K562 (cell line): Measurements from ENCODE around the gene MCM9. TPM values are rescaled to one million over a fixed set of nuclear protein-coding genes. Genes with fewer than 3 reads are reported as not detected.
A peak's percentile ranks its signal among the peaks of the same experiment; 100 is the strongest.

ENCODE experiments used
- CBX8 ChIP-seq: fragments of 200-600 bp; sonication (generic); IDR thresholded peaks from 2 replicates; pipeline ENCODE4 v1.6.1; 2012; ENCODE audit warnings: borderline replicate concordance, mixed run types, low read depth, mild to moderate bottlenecking, moderate library complexity, mixed read lengths, low read length, control low read depth, inconsistent platforms; ENCODE audit not compliant: poor library complexity, severe bottlenecking; ENCODE audit errors: extremely low read depth
- POLR3G ChIP-seq: IDR thresholded peaks from 2 replicates; pipeline ENCODE4 v1.6.1; 2011; ENCODE audit not compliant: insufficient read length, insufficient replicate concordance; ENCODE audit errors: extremely low read depth
- TOE1 ChIP-seq, 2 experiments: fragments of 450-650 bp in 1 of 2; sonication (generic) in 1 of 2; formaldehyde crosslinking in 1 of 2; IDR thresholded peaks; 2 replicates each; pipeline versions ENCODE4 v1.7.1 to v1.8.0; 2016 to 2022; ENCODE audit warnings: borderline replicate concordance in 2 of 2, mild to moderate bottlenecking in 2 of 2, antibody characterized with exemption in 1 of 2, inconsistent platforms in 1 of 2, low read depth in 1 of 2, missing genetic modification reagents in 1 of 2, moderate library complexity in 1 of 2
- ZBTB7A ChIP-seq: IDR thresholded peaks from 2 replicates; pipeline ENCODE4 v1.6.1; 2011; ENCODE audit warnings: low read depth, mild to moderate bottlenecking, low read length, moderate library complexity, borderline replicate concordance; ENCODE audit not compliant: control insufficient read depth
- ZNF707 ChIP-seq: fragments of 250-450 bp; sonication (Bioruptor Pico); conservative IDR thresholded peaks from 2 replicates; pipeline ENCODE4 v1.8.0; 2022; ENCODE audit warnings: inconsistent platforms, mild to moderate bottlenecking, moderate library complexity
- ZNF79 ChIP-seq: fragments of 250-450 bp; sonication (Bioruptor Pico); IDR thresholded peaks from 2 replicates; pipeline ENCODE4 v1.4.0; 2020; ENCODE audit warnings: low read depth, mild to moderate bottlenecking, moderate library complexity
- polyA plus RNA-seq, 8 experiments: library from polyadenylated mRNA; depleted of rRNA in 4 of 8; stranded (reverse) in 5 of 8; unstranded in 3 of 8; fragments of >200 nt; fragmentation: Nextera tagmentation in 2 of 8; fragmentation: Illumina TruSeq in 1 of 8; extraction: Ambion mirVana in 2 of 8; extraction: Trizol in 1 of 8; gene quantifications; 2 replicates each; pipeline versions ENCODE4 v1.2.1 to v1.2.3, GENCODE V29; 2011 to 2014; ENCODE audit warnings: inconsistent platforms in 1 of 8, missing spikeins in 1 of 8
- total RNA-seq, 7 experiments: library from RNA; depleted of rRNA in 6 of 7; stranded (reverse); fragments of >200 nt in 6 of 7; fragmentation: Illumina TruSeq in 2 of 7; extraction: Trizol in 2 of 7; gene quantifications; 2 replicates each; pipeline versions ENCODE4 v1.2.1 to v1.2.3, GENCODE V29; 2011 to 2021; ENCODE audit warnings: low replicate concordance in 1 of 7
- TF ChIP-seq, protein P1 (sequence below): sonication (generic); formaldehyde crosslinking; IDR thresholded peaks from 2 replicates; pipeline ENCODE4 v1.8.0; 2022; ENCODE audit warnings: mild to moderate bottlenecking, missing genetic modification reagents
- TF ChIP-seq, protein P2 (sequence below): fragments of 450-650 bp; IDR thresholded peaks from 2 replicates; pipeline ENCODE4 v1.6.1; 2016; ENCODE audit warnings: borderline replicate concordance
- TF ChIP-seq, protein P3 (sequence below), 2 experiments: fragments of 450-650 bp; IDR thresholded peaks; 2 replicates each; pipeline ENCODE4 v1.6.1; 2016
- TF ChIP-seq, protein P4 (sequence below): fragments of 450-650 bp; IDR thresholded peaks from 2 replicates; pipeline ENCODE4 v1.6.1; 2018; ENCODE audit not compliant: partially characterized antibody
- TF ChIP-seq, protein P5 (sequence below): fragments of 250-450 bp; sonication (Bioruptor Pico); IDR thresholded peaks from 2 replicates; pipeline ENCODE4 v1.4.0; 2020; ENCODE audit warnings: mild to moderate bottlenecking, moderate library complexity, borderline replicate concordance

MCM9 gene
- total and polyA plus RNA-seq, 9 of the 15 experiments (the other 6 are each of a cell fraction or from before 2014, with no cell fraction given): 4.8 to 16.7 (median 11.6) TPM

DNA sequence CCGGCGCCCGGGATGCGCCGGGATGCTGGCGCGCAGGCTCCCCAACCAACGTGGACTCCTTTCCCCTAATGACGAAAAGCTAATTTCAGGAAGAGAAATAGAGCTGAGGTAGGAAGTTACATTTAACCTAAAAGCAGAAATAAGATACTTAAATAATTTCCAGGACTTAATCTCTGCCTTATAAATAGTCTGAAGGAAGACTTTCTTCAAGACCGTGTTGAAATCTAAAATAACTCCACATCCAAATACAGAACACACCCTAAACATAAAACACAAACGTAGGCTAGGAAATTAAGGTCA, 39.7 kb downstream of the MCM9 start (continued):
- TF ChIP-seq, protein P1, sequence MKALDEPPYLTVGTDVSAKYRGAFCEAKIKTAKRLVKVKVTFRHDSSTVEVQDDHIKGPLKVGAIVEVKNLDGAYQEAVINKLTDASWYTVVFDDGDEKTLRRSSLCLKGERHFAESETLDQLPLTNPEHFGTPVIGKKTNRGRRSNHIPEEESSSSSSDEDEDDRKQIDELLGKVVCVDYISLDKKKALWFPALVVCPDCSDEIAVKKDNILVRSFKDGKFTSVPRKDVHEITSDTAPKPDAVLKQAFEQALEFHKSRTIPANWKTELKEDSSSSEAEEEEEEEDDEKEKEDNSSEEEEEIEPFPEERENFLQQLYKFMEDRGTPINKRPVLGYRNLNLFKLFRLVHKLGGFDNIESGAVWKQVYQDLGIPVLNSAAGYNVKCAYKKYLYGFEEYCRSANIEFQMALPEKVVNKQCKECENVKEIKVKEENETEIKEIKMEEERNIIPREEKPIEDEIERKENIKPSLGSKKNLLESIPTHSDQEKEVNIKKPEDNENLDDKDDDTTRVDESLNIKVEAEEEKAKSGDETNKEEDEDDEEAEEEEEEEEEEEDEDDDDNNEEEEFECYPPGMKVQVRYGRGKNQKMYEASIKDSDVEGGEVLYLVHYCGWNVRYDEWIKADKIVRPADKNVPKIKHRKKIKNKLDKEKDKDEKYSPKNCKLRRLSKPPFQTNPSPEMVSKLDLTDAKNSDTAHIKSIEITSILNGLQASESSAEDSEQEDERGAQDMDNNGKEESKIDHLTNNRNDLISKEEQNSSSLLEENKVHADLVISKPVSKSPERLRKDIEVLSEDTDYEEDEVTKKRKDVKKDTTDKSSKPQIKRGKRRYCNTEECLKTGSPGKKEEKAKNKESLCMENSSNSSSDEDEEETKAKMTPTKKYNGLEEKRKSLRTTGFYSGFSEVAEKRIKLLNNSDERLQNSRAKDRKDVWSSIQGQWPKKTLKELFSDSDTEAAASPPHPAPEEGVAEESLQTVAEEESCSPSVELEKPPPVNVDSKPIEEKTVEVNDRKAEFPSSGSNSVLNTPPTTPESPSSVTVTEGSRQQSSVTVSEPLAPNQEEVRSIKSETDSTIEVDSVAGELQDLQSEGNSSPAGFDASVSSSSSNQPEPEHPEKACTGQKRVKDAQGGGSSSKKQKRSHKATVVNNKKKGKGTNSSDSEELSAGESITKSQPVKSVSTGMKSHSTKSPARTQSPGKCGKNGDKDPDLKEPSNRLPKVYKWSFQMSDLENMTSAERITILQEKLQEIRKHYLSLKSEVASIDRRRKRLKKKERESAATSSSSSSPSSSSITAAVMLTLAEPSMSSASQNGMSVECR (CRISPR knock-in tag): no peak
- no peak for TF ChIP-seq POLR3G
- TF ChIP-seq, protein P2, sequence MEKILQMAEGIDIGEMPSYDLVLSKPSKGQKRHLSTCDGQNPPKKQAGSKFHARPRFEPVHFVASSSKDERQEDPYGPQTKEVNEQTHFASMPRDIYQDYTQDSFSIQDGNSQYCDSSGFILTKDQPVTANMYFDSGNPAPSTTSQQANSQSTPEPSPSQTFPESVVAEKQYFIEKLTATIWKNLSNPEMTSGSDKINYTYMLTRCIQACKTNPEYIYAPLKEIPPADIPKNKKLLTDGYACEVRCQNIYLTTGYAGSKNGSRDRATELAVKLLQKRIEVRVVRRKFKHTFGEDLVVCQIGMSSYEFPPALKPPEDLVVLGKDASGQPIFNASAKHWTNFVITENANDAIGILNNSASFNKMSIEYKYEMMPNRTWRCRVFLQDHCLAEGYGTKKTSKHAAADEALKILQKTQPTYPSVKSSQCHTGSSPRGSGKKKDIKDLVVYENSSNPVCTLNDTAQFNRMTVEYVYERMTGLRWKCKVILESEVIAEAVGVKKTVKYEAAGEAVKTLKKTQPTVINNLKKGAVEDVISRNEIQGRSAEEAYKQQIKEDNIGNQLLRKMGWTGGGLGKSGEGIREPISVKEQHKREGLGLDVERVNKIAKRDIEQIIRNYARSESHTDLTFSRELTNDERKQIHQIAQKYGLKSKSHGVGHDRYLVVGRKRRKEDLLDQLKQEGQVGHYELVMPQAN: no peak
- TF ChIP-seq, protein P3, sequence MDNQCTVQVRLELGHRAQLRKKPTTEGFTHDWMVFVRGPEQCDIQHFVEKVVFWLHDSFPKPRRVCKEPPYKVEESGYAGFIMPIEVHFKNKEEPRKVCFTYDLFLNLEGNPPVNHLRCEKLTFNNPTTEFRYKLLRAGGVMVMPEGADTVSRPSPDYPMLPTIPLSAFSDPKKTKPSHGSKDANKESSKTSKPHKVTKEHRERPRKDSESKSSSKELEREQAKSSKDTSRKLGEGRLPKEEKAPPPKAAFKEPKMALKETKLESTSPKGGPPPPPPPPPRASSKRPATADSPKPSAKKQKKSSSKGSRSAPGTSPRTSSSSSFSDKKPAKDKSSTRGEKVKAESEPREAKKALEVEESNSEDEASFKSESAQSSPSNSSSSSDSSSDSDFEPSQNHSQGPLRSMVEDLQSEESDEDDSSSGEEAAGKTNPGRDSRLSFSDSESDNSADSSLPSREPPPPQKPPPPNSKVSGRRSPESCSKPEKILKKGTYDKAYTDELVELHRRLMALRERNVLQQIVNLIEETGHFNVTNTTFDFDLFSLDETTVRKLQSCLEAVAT (IDR thresholded peaks at IDR 0.05): peak; percentile 15 to 40; a peak in 1 of 4 replicates
- no peak for TF ChIP-seq ZNF79
- no peak for TF ChIP-seq TOE1 (IDR thresholded peaks at IDR 0.05; ENCODE audit: borderline replicate concordance)
- TF ChIP-seq TOE1 (CRISPR knock-in tag; IDR thresholded peaks at IDR 0.05; ENCODE audit: borderline replicate concordance, low read depth): no peak
- TF ChIP-seq ZNF707 (CRISPR knock-in tag): no peak
- TF ChIP-seq, protein P4, sequence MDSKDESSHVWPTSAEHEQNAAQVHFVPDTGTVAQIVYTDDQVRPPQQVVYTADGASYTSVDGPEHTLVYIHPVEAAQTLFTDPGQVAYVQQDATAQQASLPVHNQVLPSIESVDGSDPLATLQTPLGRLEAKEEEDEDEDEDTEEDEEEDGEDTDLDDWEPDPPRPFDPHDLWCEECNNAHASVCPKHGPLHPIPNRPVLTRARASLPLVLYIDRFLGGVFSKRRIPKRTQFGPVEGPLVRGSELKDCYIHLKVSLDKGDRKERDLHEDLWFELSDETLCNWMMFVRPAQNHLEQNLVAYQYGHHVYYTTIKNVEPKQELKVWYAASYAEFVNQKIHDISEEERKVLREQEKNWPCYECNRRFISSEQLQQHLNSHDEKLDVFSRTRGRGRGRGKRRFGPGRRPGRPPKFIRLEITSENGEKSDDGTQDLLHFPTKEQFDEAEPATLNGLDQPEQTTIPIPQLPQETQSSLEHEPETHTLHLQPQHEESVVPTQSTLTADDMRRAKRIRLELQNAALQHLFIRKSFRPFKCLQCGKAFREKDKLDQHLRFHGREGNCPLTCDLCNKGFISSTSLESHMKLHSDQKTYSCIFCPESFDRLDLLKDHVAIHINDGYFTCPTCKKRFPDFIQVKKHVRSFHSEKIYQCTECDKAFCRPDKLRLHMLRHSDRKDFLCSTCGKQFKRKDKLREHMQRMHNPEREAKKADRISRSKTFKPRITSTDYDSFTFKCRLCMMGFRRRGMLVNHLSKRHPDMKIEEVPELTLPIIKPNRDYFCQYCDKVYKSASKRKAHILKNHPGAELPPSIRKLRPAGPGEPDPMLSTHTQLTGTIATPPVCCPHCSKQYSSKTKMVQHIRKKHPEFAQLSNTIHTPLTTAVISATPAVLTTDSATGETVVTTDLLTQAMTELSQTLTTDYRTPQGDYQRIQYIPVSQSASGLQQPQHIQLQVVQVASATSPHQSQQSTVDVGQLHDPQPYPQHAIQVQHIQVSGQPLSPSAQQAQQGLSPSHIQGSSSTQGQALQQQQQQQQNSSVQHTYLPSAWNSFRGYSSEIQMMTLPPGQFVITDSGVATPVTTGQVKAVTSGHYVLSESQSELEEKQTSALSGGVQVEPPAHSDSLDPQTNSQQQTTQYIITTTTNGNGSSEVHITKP: no peak
- no peak for TF ChIP-seq CBX8
- TF ChIP-seq, protein P5, sequence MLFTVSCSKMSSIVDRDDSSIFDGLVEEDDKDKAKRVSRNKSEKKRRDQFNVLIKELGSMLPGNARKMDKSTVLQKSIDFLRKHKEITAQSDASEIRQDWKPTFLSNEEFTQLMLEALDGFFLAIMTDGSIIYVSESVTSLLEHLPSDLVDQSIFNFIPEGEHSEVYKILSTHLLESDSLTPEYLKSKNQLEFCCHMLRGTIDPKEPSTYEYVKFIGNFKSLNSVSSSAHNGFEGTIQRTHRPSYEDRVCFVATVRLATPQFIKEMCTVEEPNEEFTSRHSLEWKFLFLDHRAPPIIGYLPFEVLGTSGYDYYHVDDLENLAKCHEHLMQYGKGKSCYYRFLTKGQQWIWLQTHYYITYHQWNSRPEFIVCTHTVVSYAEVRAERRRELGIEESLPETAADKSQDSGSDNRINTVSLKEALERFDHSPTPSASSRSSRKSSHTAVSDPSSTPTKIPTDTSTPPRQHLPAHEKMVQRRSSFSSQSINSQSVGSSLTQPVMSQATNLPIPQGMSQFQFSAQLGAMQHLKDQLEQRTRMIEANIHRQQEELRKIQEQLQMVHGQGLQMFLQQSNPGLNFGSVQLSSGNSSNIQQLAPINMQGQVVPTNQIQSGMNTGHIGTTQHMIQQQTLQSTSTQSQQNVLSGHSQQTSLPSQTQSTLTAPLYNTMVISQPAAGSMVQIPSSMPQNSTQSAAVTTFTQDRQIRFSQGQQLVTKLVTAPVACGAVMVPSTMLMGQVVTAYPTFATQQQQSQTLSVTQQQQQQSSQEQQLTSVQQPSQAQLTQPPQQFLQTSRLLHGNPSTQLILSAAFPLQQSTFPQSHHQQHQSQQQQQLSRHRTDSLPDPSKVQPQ (CRISPR knock-in tag): no peak
- TF ChIP-seq ZBTB7A: no peak
